Smooth muscle cell (in vitro differentiated cells): ENCODE measurements around the gene ZNF37A. TPM values are rescaled to one million over a fixed set of nuclear protein-coding genes. Genes with fewer than 3 reads are reported as not detected.

Source experiments
- DNase-seq: peaks from one replicate; lab custom pipeline; 2025; ENCODE audit not compliant: unreplicated experiment; lab: John Stamatoyannopoulos, UW
- H2AFZ ChIP-seq: fragments of 200-600 bp; sonication (generic); 2 replicates; pipeline ENCODE4 v1.6.0; 2016; ENCODE audit warnings: antibody characterized with exemption, low read depth, mild to moderate bottlenecking
- H3F3A ChIP-seq: fragments of 200-600 bp; sonication (generic); 2 replicates; pipeline ENCODE4 v1.6.0; 2017; ENCODE audit warnings: antibody characterized with exemption, low read depth
- H3K27ac ChIP-seq: fragments of 200-600 bp; sonication (generic); 2 replicates; pipeline ENCODE4 v1.5.1; 2016; ENCODE audit warnings: low read depth, mild to moderate bottlenecking
- H3K27me3 ChIP-seq: fragments of 200-600 bp; sonication (generic); 2 replicates; pipeline ENCODE4 v1.6.1; 2016; ENCODE audit warnings: low read depth, mild to moderate bottlenecking
- H3K36me3 ChIP-seq: fragments of 200-600 bp; sonication (generic); 2 replicates; pipeline ENCODE4 v1.5.1; 2016; ENCODE audit warnings: low read depth
- H3K4me1 ChIP-seq: fragments of 200-600 bp; sonication (generic); 2 replicates; pipeline ENCODE4 v1.5.1; 2016; ENCODE audit warnings: low read depth
- H3K4me2 ChIP-seq: fragments of 200-600 bp; sonication (generic); 2 replicates; pipeline ENCODE4 v1.6.0; 2016; ENCODE audit warnings: mild to moderate bottlenecking
- H3K4me3 ChIP-seq: fragments of 200-600 bp; sonication (generic); 2 replicates; pipeline ENCODE4 v1.5.1; 2016; ENCODE audit warnings: mild to moderate bottlenecking
- H3K79me2 ChIP-seq: fragments of 200-600 bp; sonication (generic); 2 replicates; pipeline ENCODE4 v1.6.0; 2016; ENCODE audit warnings: low read depth, mild to moderate bottlenecking
- H3K9ac ChIP-seq: fragments of 200-600 bp; sonication (generic); 2 replicates; pipeline ENCODE4 v1.6.0; 2016; ENCODE audit warnings: low read depth
- H3K9me3 ChIP-seq: fragments of 200-600 bp; sonication (generic); replicated peaks from 2 replicates; pipeline ENCODE4 v1.5.1; 2016; ENCODE audit warnings: low read depth
- H4K20me1 ChIP-seq: fragments of 200-600 bp; sonication (generic); 2 replicates; pipeline ENCODE4 v1.6.0; 2016; ENCODE audit warnings: low read depth
- WGBS: methylation state at CpG from one replicate; pipeline ENCODE4 v1.1.7; 2016; ENCODE audit warnings: low lambda C conversion rate; 5-methylcytosine and 5-hydroxymethylcytosine counted together
- polyA plus RNA-seq: library from polyadenylated mRNA; unstranded; fragments of >200 nt; fragmentation: Nextera tagmentation; extraction: Ambion mirVana; gene quantifications from 2 replicates; pipeline ENCODE4 v1.2.1, GENCODE V29; 2016
- total RNA-seq: library from RNA; depleted of rRNA; stranded (reverse); fragments of >200 nt; gene quantifications from 2 replicates; pipeline ENCODE4 v1.2.3, GENCODE V29; 2014
- TF ChIP-seq, protein P1 (sequence below): fragments of 200-600 bp; sonication (generic); IDR thresholded peaks from 2 replicates; pipeline ENCODE4 v1.5.1; 2017; ENCODE audit warnings: borderline replicate concordance, mild to moderate bottlenecking, antibody characterized with exemption; ENCODE audit not compliant: insufficient read depth, poor library complexity, severe bottlenecking

The ZNF37A gene
- total and polyA plus RNA-seq, 2 experiments from 2014 or later: 3.2 to 30.3 TPM

GRCh38 chr10:38159004-38159403 lies 64.9 kb downstream of the ZNF37A start:
- H3K9me3 ChIP-seq: peaks cover 6% of the 10 kb centered on the region
- H4K20me1 ChIP-seq: no peaks in the 10 kb centered on the region
- no peaks in the 10 kb centered on the region for H3K27me3 ChIP-seq
- no peak for DNase-seq
- no peak overlapping the region for H3K4me3 ChIP-seq
- WGBS: 78% methylated on average over 2 of the region's 2 CpGs
- no peak overlapping the region for H3K27ac ChIP-seq
- H3K4me2 ChIP-seq: no peak overlapping the region
- no peaks in the 10 kb centered on the region for H3K4me1 ChIP-seq
- H3K36me3 ChIP-seq: no peaks in the 10 kb centered on the region
- no peak overlapping the region for H3K9ac ChIP-seq
- H2AFZ ChIP-seq: no peak overlapping the region
- TF ChIP-seq, protein P1, sequence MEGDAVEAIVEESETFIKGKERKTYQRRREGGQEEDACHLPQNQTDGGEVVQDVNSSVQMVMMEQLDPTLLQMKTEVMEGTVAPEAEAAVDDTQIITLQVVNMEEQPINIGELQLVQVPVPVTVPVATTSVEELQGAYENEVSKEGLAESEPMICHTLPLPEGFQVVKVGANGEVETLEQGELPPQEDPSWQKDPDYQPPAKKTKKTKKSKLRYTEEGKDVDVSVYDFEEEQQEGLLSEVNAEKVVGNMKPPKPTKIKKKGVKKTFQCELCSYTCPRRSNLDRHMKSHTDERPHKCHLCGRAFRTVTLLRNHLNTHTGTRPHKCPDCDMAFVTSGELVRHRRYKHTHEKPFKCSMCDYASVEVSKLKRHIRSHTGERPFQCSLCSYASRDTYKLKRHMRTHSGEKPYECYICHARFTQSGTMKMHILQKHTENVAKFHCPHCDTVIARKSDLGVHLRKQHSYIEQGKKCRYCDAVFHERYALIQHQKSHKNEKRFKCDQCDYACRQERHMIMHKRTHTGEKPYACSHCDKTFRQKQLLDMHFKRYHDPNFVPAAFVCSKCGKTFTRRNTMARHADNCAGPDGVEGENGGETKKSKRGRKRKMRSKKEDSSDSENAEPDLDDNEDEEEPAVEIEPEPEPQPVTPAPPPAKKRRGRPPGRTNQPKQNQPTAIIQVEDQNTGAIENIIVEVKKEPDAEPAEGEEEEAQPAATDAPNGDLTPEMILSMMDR: no peak
- no peaks in the 10 kb centered on the region for H3K79me2 ChIP-seq
- no peaks in the 10 kb centered on the region for H3F3A ChIP-seq

- Histone ChIP-seq H3K9me3 (peaks cover 6% of the 10 kb centered on the region), H3K9ac (no peak overlapping the region), H3K4me1 (no peaks in the 10 kb centered on the region), H3K4me3 (no peak overlapping the region), H3K4me2 (no peak overlapping the region), H3K27ac (no peak overlapping the region), H4K20me1 (no peaks in the 10 kb centered on the region), H2AFZ (no peak overlapping the region), H3K36me3 (no peaks in the 10 kb centered on the region), H3K27me3 (no peaks in the 10 kb centered on the region), H3F3A (no peaks in the 10 kb centered on the region), H3K79me2 (no peaks in the 10 kb centered on the region)
- DNase-seq: no peak
- TF ChIP-seq, protein P1: no peak
- 21% methylated on average over 1 of the region's 1 CpG for WGBS
Observed at GRCh38 chr10:38163617-38164016, 69.5 kb downstream of the ZNF37A start.

GRCh38 chr10:38174336-38174735 lies 80.2 kb downstream of the ZNF37A start:
- H3K9me3 ChIP-seq: peaks cover 17% of the 10 kb centered on the region
- no peak overlapping the region for H3K4me2 ChIP-seq
- H3K4me3 ChIP-seq: no peak overlapping the region
- no peaks in the 10 kb centered on the region for H3F3A ChIP-seq
- no peaks in the 10 kb centered on the region for H3K36me3 ChIP-seq
- no peak overlapping the region for H3K9ac ChIP-seq
- no peaks in the 10 kb centered on the region for H3K27me3 ChIP-seq
- DNase-seq: no peak
- TF ChIP-seq, protein P1: no peak
- H3K27ac ChIP-seq: no peak overlapping the region
- no peaks in the 10 kb centered on the region for H3K79me2 ChIP-seq
- no peak overlapping the region for H2AFZ ChIP-seq
- no peaks in the 10 kb centered on the region for H4K20me1 ChIP-seq
- 44% methylated on average over 2 of the region's 2 CpGs for WGBS
- no peaks in the 10 kb centered on the region for H3K4me1 ChIP-seq

GRCh38 chr10:38184477-38184876 lies 90.3 kb downstream of the ZNF37A start:
- Histone ChIP-seq H3K27ac (no peak overlapping the region), H3K36me3 (no peaks in the 10 kb centered on the region), H3K9me3 (peaks cover 10% of the 10 kb centered on the region), H3K9ac (no peak overlapping the region), H2AFZ (no peak overlapping the region), H3K4me1 (no peaks in the 10 kb centered on the region), H3K4me2 (no peak overlapping the region), H3F3A (no peaks in the 10 kb centered on the region), H3K79me2 (no peaks in the 10 kb centered on the region), H4K20me1 (no peaks in the 10 kb centered on the region), H3K27me3 (no peaks in the 10 kb centered on the region), H3K4me3 (no peak overlapping the region)
- no peak for DNase-seq
- WGBS: 32% methylated on average over 1 of the region's 1 CpG
- TF ChIP-seq, protein P1: no peak
